K562 (cell line): Measurements from ENCODE around the gene ANKS4B. TPM values are rescaled to one million over a fixed set of nuclear protein-coding genes. Genes with fewer than 3 reads are reported as not detected.

Experiments
- CBX3 ChIP-seq, 2 experiments: IDR thresholded peaks; 1 replicate in 1 of 2; 2 replicates in 1 of 2; pipeline ENCODE4 v1.6.1; 2012; ENCODE audit warnings: inconsistent platforms in 2 of 2, low read length in 2 of 2, borderline replicate concordance in 1 of 2, control low read depth in 1 of 2
- SRF ChIP-seq, 2 experiments: fragments of 250-450, 450-650 bp in 1 of 2; sonication (Bioruptor Pico) in 1 of 2; sonication (generic) in 1 of 2; formaldehyde crosslinking; IDR thresholded peaks; 2 replicates each; pipeline versions ENCODE4 v1.5.0 to v1.5.1; 2020 to 2022; ENCODE audit warnings: mild to moderate bottlenecking in 1 of 2, missing genetic modification reagents in 1 of 2
- TAF1 ChIP-seq: IDR thresholded peaks from 2 replicates; pipeline ENCODE4 v1.6.1; 2011; ENCODE audit warnings: mild to moderate bottlenecking, low read length, moderate library complexity; ENCODE audit not compliant: insufficient read depth, control insufficient read depth, severe bottlenecking; ENCODE audit errors: extremely low read depth
- polyA plus RNA-seq, 8 experiments: library from polyadenylated mRNA; depleted of rRNA in 4 of 8; stranded (reverse) in 5 of 8; unstranded in 3 of 8; fragments of >200 nt; fragmentation: Nextera tagmentation in 2 of 8; fragmentation: Illumina TruSeq in 1 of 8; extraction: Ambion mirVana in 2 of 8; extraction: Trizol in 1 of 8; gene quantifications; 2 replicates each; pipeline versions ENCODE4 v1.2.1 to v1.2.3, GENCODE V29; 2011 to 2014; ENCODE audit warnings: inconsistent platforms in 1 of 8, missing spikeins in 1 of 8
- total RNA-seq, 7 experiments: library from RNA; depleted of rRNA in 6 of 7; stranded (reverse); fragments of >200 nt in 6 of 7; fragmentation: Illumina TruSeq in 2 of 7; extraction: Trizol in 2 of 7; gene quantifications; 2 replicates each; pipeline versions ENCODE4 v1.2.1 to v1.2.3, GENCODE V29; 2011 to 2021; ENCODE audit warnings: low replicate concordance in 1 of 7
- TF ChIP-seq, protein P1 (sequence below): fragments of 250-450 bp; sonication (Bioruptor Pico); IDR thresholded peaks from 2 replicates; pipeline ENCODE4 v1.4.0; 2020; ENCODE audit warnings: borderline replicate concordance
- TF ChIP-seq, protein P2 (sequence below): fragments of 450-650 bp; formaldehyde crosslinking; IDR thresholded peaks from 2 replicates; pipeline ENCODE4 v1.4.0; 2022; ENCODE audit warnings: missing genetic modification characterization

ANKS4B gene
- total and polyA plus RNA-seq, 9 of the 15 experiments (the other 6 are each of a cell fraction or from before 2014, with no cell fraction given) = not detected

DNA sequence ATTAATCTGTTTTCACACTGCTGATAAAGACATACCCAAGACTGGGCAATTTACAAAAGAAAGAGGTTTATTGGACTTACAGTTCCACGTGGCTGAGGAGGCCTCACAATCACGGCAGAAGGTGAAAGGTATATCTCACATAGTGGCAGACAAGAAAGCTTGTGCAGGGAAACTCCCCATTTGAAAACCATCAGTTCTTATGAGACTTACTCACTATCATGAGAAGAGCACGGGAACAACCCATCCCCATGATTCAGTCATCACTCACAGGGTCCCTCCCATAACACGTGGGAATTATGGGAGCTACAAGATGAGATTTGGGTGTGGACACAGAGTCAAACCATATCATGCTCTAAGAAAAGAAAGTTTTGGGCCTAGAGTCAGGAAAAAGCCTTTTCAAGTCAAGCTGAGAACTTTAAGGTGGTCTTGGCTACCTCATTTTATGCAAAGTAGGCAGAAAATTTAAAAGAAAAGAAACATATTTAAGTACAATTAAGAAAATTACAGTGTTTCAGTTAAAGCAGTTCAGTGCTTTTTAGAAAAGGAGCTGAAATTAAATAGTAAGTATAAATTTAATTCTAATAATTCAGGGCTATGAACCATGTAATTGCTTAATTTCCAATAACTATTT is 69.5 kb downstream of the ANKS4B start (continued):
- TF ChIP-seq, protein P1, sequence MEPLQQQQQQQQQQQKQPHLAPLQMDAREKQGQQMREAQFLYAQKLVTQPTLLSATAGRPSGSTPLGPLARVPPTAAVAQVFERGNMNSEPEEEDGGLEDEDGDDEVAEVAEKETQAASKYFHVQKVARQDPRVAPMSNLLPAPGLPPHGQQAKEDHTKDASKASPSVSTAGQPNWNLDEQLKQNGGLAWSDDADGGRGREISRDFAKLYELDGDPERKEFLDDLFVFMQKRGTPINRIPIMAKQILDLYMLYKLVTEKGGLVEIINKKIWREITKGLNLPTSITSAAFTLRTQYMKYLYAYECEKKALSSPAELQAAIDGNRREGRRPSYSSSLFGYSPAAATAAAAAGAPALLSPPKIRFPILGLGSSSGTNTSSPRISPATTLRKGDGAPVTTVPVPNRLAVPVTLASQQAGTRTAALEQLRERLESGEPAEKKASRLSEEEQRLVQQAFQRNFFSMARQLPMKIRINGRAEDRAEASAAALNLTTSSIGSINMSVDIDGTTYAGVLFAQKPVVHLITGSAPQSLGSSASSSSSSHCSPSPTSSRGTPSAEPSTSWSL (CRISPR knock-in tag) = no peak
- TF ChIP-seq, protein P2, sequence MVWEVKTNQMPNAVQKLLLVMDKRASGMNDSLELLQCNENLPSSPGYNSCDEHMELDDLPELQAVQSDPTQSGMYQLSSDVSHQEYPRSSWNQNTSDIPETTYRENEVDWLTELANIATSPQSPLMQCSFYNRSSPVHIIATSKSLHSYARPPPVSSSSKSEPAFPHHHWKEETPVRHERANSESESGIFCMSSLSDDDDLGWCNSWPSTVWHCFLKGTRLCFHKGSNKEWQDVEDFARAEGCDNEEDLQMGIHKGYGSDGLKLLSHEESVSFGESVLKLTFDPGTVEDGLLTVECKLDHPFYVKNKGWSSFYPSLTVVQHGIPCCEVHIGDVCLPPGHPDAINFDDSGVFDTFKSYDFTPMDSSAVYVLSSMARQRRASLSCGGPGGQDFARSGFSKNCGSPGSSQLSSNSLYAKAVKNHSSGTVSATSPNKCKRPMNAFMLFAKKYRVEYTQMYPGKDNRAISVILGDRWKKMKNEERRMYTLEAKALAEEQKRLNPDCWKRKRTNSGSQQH (CRISPR knock-in tag) = no peak
- no peak for TF ChIP-seq SRF (CRISPR knock-in tag; IDR thresholded peaks at IDR 0.05)
- no peak for TF ChIP-seq CBX3 (IDR thresholded peaks at IDR 0.05; ENCODE audit: borderline replicate concordance in 1 of 2, low read length in 2 of 2)
- no peak for TF ChIP-seq TAF1

Other genes starting within 250 kb of the ANKS4B start
- gene DNAH3, start 82.9 kb upstream of the ANKS4B start, total RNA-seq (2014; rRNA removed) = 0.12 and 0.50 TPM in 2 replicates
- gene DNAH3, start 82.9 kb upstream of the ANKS4B start, total RNA-seq (2014; rRNA removed; fragmentation: Illumina TruSeq; extraction: Trizol) = 0.38 and 0.44 TPM in 2 replicates
- gene DNAH3, start 82.9 kb upstream of the ANKS4B start, total RNA-seq (2015; rRNA removed; fragmentation: Illumina TruSeq; extraction: Trizol) = 0.40 and 0.45 TPM in 2 replicates
- gene DNAH3, start 82.9 kb upstream of the ANKS4B start, total RNA-seq (2021) = 0.33 and 0.49 TPM in 2 replicates
- gene DNAH3, start 82.9 kb upstream of the ANKS4B start, polyA plus RNA-seq (2011; rRNA removed) = 0.14 and 0.32 TPM in 2 replicates
- gene DNAH3, start 82.9 kb upstream of the ANKS4B start, polyA plus RNA-seq (2014; fragmentation: Illumina TruSeq; extraction: Trizol) = 0.36 and 0.39 TPM in 2 replicates
- gene DNAH3, start 82.9 kb upstream of the ANKS4B start, polyA plus RNA-seq (2014; fragmentation: Nextera tagmentation; extraction: Ambion mirVana) = under 1 TPM; 0.65 to 0.84 TPM
- 0.53 and 0.94 TPM in 2 replicates for gene DNAH3, start 82.9 kb upstream of the ANKS4B start, polyA plus RNA-seq (2014; rRNA removed)
- 7.3 and 9.3 TPM in 2 replicates for gene LDAF1, start 75.0 kb upstream of the ANKS4B start, total RNA-seq (2014; rRNA removed)
- 12.6 and 15.3 TPM in 2 replicates for gene LDAF1, start 75.0 kb upstream of the ANKS4B start, total RNA-seq (2014; rRNA removed; fragmentation: Illumina TruSeq; extraction: Trizol)
- 7.0 and 7.4 TPM in 2 replicates for gene LDAF1, start 75.0 kb upstream of the ANKS4B start, total RNA-seq (2015; rRNA removed; fragmentation: Illumina TruSeq; extraction: Trizol)
- gene LDAF1, start 75.0 kb upstream of the ANKS4B start, total RNA-seq (2021) = 11.8 and 13.1 TPM in 2 replicates
- gene LDAF1, start 75.0 kb upstream of the ANKS4B start, polyA plus RNA-seq (2011; rRNA removed) = 10.4 and 15.0 TPM in 2 replicates
- 11.9 and 12.5 TPM in 2 replicates for gene LDAF1, start 75.0 kb upstream of the ANKS4B start, polyA plus RNA-seq (2014; fragmentation: Illumina TruSeq; extraction: Trizol)
- gene LDAF1, start 75.0 kb upstream of the ANKS4B start, polyA plus RNA-seq (2014; fragmentation: Nextera tagmentation; extraction: Ambion mirVana) = 10 to 100 TPM; 13.7 to 20.1 TPM
- gene LDAF1, start 75.0 kb upstream of the ANKS4B start, polyA plus RNA-seq (2014; rRNA removed) = 7.5 and 7.7 TPM in 2 replicates
- not detected in 2 replicates for gene ZP2, start 22.1 kb upstream of the ANKS4B start, total RNA-seq (2014; rRNA removed)
- gene ZP2, start 22.1 kb upstream of the ANKS4B start, total RNA-seq (2014; rRNA removed; fragmentation: Illumina TruSeq; extraction: Trizol) = not detected in 2 replicates
- gene ZP2, start 22.1 kb upstream of the ANKS4B start, total RNA-seq (2015; rRNA removed; fragmentation: Illumina TruSeq; extraction: Trizol) = not detected in 2 replicates
- gene ZP2, start 22.1 kb upstream of the ANKS4B start, total RNA-seq (2021) = not detected in 2 replicates
- gene ZP2, start 22.1 kb upstream of the ANKS4B start, polyA plus RNA-seq (2011; rRNA removed) = not detected in 2 replicates
- not detected in 2 replicates for gene ZP2, start 22.1 kb upstream of the ANKS4B start, polyA plus RNA-seq (2014; fragmentation: Illumina TruSeq; extraction: Trizol)
- gene ZP2, start 22.1 kb upstream of the ANKS4B start, polyA plus RNA-seq (2014; fragmentation: Nextera tagmentation; extraction: Ambion mirVana) = not detected
- not detected in 2 replicates for gene ZP2, start 22.1 kb upstream of the ANKS4B start, polyA plus RNA-seq (2014; rRNA removed)
- 0.41 and 0.65 TPM in 2 replicates for gene CRYM, start 44.6 kb downstream of the ANKS4B start, total RNA-seq (2014; rRNA removed)
- 0.41 and 0.47 TPM in 2 replicates for gene CRYM, start 44.6 kb downstream of the ANKS4B start, total RNA-seq (2014; rRNA removed; fragmentation: Illumina TruSeq; extraction: Trizol)
- 0.23 and 0.58 TPM in 2 replicates for gene CRYM, start 44.6 kb downstream of the ANKS4B start, total RNA-seq (2015; rRNA removed; fragmentation: Illumina TruSeq; extraction: Trizol)
- gene CRYM, start 44.6 kb downstream of the ANKS4B start, total RNA-seq (2021) = 0.98 TPM in 2 replicates
- 0.56 and 0.62 TPM in 2 replicates for gene CRYM, start 44.6 kb downstream of the ANKS4B start, polyA plus RNA-seq (2011; rRNA removed)
- 0.47 and 0.59 TPM in 2 replicates for gene CRYM, start 44.6 kb downstream of the ANKS4B start, polyA plus RNA-seq (2014; fragmentation: Illumina TruSeq; extraction: Trizol)
- gene CRYM, start 44.6 kb downstream of the ANKS4B start, polyA plus RNA-seq (2014; fragmentation: Nextera tagmentation; extraction: Ambion mirVana) = under 1 TPM; 0.08 to 0.15 TPM
- 0.37 and 0.73 TPM in 2 replicates for gene CRYM, start 44.6 kb downstream of the ANKS4B start, polyA plus RNA-seq (2014; rRNA removed)